ENCODE measurements around the gene ZNF628.

GRCh38 chr19:55467236-55468053, 9.0 kb upstream of the ZNF628 start:
- TF ChIP-seq POLR2A (IDR thresholded peaks at IDR 0.05) (no peak), CTCF (IDR thresholded peaks at IDR 0.05) (peak; percentile 94 to 99 (median 96)), EP300 (IDR thresholded peaks at IDR 0.05) (no peak)

All from ovary (tissue), 3 donors.